ENCODE results near the gene PCDHA4.
"Not testable (repeated sequence)": the region's sequence is repeated elsewhere in the genome, so short reads cannot be mapped to it uniquely, and the experiment has no call there.

The PCDHA4 gene

DNA sequence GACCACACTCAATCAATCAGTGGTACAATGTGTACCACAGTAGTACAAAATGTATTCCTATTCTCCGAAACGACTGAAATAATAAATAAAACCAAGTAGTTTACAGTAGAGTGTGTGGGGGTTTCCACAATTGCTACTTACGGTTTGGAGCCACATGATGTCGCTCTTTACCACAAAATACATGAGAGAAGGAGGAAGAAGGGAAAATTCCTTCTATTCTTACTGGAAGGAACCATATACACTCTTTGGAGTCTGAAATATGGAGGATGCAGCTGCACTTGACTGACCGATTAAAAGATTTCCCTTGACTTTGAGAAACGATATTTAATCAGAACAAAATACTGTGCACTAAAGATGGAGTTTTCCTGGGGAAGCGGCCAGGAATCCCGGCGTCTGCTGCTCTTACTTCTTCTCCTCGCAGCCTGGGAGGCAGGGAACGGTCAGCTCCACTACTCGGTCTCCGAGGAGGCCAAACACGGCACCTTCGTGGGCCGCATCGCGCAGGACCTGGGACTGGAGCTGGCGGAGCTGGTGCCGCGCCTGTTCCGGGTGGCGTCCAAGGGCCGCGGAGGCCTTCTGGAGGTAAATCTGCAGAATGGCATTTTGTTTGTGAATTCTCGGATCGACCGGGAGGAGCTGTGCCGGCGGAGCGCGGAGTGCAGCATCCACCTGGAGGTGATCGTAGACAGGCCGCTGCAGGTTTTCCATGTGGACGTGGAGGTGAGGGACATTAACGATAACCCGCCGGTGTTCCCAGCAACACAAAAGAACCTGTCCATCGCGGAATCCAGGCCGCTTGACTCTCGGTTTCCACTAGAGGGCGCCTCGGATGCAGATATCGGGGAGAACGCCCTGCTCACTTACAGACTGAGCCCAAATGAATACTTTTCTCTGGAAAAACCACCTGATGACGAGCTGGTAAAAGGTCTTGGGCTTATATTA lies at the start of gene PCDHA4:
Gene PCDHA4 (plus strand): TSS at position 235 of the 942 bp plus-strand sequence.
- TF ChIP-seq, protein P1, sequence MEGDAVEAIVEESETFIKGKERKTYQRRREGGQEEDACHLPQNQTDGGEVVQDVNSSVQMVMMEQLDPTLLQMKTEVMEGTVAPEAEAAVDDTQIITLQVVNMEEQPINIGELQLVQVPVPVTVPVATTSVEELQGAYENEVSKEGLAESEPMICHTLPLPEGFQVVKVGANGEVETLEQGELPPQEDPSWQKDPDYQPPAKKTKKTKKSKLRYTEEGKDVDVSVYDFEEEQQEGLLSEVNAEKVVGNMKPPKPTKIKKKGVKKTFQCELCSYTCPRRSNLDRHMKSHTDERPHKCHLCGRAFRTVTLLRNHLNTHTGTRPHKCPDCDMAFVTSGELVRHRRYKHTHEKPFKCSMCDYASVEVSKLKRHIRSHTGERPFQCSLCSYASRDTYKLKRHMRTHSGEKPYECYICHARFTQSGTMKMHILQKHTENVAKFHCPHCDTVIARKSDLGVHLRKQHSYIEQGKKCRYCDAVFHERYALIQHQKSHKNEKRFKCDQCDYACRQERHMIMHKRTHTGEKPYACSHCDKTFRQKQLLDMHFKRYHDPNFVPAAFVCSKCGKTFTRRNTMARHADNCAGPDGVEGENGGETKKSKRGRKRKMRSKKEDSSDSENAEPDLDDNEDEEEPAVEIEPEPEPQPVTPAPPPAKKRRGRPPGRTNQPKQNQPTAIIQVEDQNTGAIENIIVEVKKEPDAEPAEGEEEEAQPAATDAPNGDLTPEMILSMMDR (IDR thresholded peaks at IDR 0.05; ENCODE audit: low read depth, low read length): peak; percentile 15
- no peak for DNase-seq (ENCODE audit: extremely low read depth, low read depth)

DNA sequence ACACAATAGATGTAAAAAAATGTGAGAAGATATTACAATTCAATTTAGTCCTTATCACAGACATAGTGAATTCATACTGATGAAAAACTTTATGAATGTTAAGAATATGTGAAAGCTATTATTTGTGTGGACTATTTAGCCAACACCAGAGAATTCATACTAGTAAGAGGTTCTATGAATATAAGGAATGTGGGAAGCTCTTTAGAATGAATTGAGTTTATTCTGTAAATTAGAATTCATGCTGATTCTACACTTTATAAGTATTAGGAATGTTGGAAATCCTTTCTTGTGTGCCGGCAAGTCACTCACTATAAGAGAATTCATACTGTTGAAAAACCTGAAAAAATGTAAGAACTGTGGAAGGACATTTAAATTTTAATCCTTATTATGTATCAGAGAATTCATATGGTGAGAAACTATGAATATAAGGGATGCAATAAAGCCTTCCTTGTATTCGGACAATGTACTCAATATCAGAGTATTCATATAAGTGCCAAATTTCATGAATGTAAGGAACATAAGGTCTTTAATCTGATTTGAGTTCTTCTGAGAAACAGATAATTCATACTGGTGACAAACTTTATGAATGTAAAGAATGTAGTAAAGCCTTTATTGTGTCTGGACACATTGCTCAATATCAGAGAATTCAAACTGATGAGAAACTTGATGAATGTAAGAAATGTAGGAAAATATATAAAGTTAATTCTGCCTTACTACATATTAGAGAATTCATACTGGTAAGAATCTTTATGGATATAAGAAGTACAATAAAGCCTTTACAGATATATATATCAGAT lies 42.5 kb upstream of the PCDHA4 start:
- TF ChIP-seq, protein P1 (IDR thresholded peaks at IDR 0.05; ENCODE audit: low read depth, low read length): no peak
- DNase-seq (ENCODE audit: extremely low read depth, low read depth): no peak

DNA sequence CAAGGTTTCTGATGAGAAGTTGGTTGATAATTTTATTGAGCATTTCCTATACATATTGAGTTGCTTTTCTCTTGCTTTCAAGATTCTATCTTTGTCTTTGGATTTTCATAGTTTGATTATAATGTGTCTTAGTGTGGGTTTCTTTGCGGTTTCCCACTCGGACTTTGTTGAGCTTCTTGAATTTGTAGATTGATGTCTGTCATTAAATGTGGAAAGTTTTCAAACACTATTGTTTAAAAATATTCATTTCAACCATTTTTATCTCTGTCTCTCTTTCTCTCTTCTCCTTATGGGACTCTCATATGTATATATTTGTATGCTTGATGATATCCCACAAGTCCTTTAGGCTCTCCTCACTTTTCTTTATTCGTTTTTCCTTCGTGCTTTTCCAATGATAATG lies 39.4 kb upstream of the PCDHA4 start:
- TF ChIP-seq, protein P1 (IDR thresholded peaks at IDR 0.05; ENCODE audit: low read depth, low read length): no peak
- no peak for DNase-seq (ENCODE audit: extremely low read depth, low read depth)

DNA sequence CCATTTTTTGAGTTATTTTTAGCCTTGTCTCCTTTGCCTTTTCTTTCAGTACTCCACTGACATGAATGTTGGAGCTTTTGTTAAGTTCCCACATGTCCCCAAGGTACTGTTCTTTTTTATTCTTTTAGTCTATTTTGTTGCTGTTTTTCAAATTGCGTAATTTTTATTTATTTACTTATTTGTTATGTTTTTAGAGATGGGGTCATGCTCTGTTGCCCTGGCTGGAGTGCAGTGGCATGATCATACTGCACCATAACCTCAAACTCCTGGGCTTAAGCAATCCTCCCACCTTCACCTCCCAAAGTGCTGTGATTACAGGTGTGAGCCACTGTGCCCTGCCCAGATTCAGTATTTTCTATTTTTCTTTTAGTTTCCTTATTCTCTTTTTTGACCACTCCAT lies 26.4 kb upstream of the PCDHA4 start:
- DNase-seq (ENCODE audit: extremely low read depth, low read depth): no peak
- TF ChIP-seq, protein P1 (IDR thresholded peaks at IDR 0.05; ENCODE audit: low read depth, low read length): no peak

DNA sequence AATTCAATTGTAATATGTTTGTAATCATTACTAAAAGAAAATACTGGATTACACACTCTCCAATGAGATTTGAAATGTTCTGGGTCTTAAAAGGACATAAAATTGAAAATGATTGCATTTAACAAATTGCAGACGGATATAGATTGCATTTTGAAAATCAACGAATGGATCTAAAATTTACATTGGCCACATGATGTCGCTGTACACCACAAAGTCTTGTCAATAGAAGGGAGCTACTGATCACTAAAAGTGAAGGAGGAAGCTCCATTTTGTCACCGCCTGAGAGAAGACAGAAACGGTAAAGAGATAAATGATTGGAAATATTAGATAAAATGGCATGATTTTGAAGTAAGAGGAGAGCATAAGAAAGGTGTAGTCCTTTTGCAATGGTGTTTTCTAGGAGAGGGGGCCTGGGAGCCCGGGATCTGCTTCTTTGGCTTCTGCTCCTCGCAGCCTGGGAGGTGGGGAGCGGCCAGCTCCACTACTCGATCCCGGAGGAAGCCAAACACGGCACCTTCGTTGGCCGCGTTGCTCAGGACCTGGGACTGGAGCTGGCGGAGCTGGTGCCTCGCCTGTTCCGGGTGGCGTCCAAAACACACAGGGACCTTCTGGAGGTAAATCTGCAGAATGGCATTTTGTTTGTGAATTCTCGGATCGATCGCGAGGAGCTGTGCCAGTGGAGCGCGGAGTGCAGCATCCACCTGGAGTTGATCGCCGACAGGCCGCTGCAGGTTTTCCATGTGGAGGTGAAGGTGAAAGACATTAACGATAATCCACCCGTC lies 20.8 kb upstream of the PCDHA4 start, which contains the start of gene PCDHA1:
Gene PCDHA1 (plus strand): TSS at position 236 of the 782 bp plus-strand sequence.
- DNase-seq (ENCODE audit: extremely low read depth, low read depth): no peak
- TF ChIP-seq, protein P1 (IDR thresholded peaks at IDR 0.05; ENCODE audit: low read depth, low read length): no peak

DNA sequence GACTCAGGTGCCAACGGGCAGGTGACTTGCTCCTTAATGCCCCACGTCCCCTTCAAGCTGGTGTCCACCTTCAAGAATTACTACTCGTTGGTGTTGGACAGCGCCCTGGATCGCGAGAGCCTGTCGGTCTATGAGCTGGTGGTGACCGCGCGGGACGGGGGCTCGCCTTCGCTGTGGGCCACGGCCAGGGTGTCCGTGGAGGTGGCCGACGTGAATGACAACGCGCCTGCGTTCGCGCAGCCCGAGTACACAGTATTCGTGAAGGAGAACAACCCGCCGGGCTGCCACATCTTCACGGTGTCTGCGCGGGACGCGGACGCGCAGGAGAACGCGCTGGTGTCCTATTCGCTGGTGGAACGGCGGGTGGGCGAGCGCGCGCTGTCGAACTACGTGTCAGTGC lies 19.4 kb upstream of the PCDHA4 start:
- not testable (repeated sequence) for DNase-seq (ENCODE audit: extremely low read depth, low read depth)

DNA sequence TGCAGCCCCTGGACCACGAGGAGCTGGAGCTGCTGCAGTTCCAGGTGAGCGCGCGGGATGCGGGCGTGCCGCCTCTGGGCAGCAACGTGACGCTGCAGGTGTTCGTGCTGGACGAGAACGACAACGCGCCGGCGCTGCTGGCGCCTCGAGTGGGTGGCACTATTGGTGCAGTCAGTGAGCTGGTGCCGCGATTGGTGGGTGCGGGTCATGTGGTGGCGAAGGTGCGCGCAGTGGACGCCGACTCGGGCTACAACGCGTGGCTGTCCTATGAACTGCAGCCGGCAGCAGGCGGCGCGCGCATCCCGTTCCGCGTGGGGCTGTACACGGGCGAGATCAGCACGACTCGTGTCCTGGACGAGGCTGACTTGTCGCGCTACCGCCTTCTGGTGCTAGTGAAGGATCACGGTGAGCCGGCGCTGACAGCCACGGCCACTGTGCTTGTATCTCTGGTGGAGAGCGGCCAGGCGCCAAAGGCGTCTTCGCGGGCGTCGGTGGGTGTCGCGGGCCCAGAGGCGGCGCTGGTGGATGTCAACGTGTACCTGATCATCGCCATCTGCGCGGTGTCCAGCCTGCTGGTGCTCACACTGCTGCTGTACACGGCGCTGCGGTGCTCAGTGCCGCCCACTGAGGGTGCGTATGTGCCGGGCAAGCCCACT lies 18.9 kb upstream of the PCDHA4 start:
- not testable (repeated sequence) for DNase-seq (ENCODE audit: extremely low read depth, low read depth)

All from AG09319 (cell line).